Esophagus muscularis mucosa (tissue), 4 donors: ENCODE data around the gene TAGLN. TPM values are rescaled to one million over a fixed set of nuclear protein-coding genes. Genes with fewer than 3 reads are reported as not detected.
A peak's percentile ranks its signal among the peaks of the same experiment; 100 is the strongest.

ENCODE experiments used
- DNase-seq: peaks from one replicate; pipeline ENCODE4 v3.0.0-alpha.2; 2017; ENCODE audit errors: extremely low spot score
- H3K27ac ChIP-seq, 4 donors: fragments of 200-600 bp; sonication (generic); replicated peaks in 1 of 4; 1 replicate in 3 of 4; 2 replicates in 1 of 4; pipeline ENCODE4 v1.5.1; 2016 to 2019; ENCODE audit warnings: mild to moderate bottlenecking in 1 of 4
- H3K27me3 ChIP-seq, 4 donors: fragments of 200-600 bp; sonication (generic); one replicate each; pipeline versions ENCODE4 v1.5.1 to v1.6.0; 2016 to 2019
- H3K36me3 ChIP-seq, 4 donors: fragments of 200-600 bp; sonication (generic); one replicate each; pipeline ENCODE4 v1.5.1; 2016 to 2019
- H3K4me1 ChIP-seq, 4 donors: fragments of 200-600 bp; sonication (generic); one replicate each; pipeline ENCODE4 v1.5.1; 2016 to 2019
- H3K4me3 ChIP-seq, 4 donors: fragments of 200-600 bp; sonication (generic); 1 replicate in 2 of 4; 2 replicates in 2 of 4; pipeline ENCODE4 v1.5.1; 2016 to 2019; ENCODE audit warnings: mild to moderate bottlenecking in 4 of 4, moderate library complexity in 1 of 4
- H3K9me3 ChIP-seq, 4 donors: fragments of 200-600 bp; sonication (generic); 1 replicate in 3 of 4; 2 replicates in 1 of 4; pipeline ENCODE4 v1.5.1; 2016 to 2019
- EP300 ChIP-seq: sonication (generic); formaldehyde crosslinking; IDR thresholded peaks from one replicate; pipeline ENCODE4 v1.6.1; 2017; ENCODE audit warnings: antibody characterized with exemption
- POLR2A ChIP-seq: fragments of 450-650 bp; IDR thresholded peaks from one replicate; pipeline ENCODE4 v1.6.1; 2017; ENCODE audit warnings: antibody characterized with exemption, moderate library complexity, mild to moderate bottlenecking, low read depth
- POLR2AphosphoS5 ChIP-seq, 2 donors: sonication (generic); formaldehyde crosslinking; IDR thresholded peaks; one replicate each; pipeline ENCODE4 v1.6.1; 2017; ENCODE audit warnings: antibody characterized with exemption in 2 of 2
- WGBS: methylation state at CpG from one replicate; pipeline ENCODE4 v1.1.5; 2018; 5-methylcytosine and 5-hydroxymethylcytosine counted together
- intact Hi-C: fragments of 100-400 bp; cut with DNase I; formaldehyde crosslinking; loops from one replicate; pipeline ENCODE4 v1.15.1; 2023
- total RNA-seq, 4 donors: library from RNA; depleted of rRNA; stranded (reverse); fragments of >200 nt; gene quantifications; one replicate each; pipeline versions ENCODE4 v1.1.0 to v1.2.1, GENCODE V29; 2016
- TF ChIP-seq, protein P1 (sequence below), 3 experiments: fragments of 200-600 bp in 2 of 3; fragments of 450-650 bp in 1 of 3; sonication (generic) in 2 of 3; IDR thresholded peaks; one replicate each; pipeline ENCODE4 v1.5.1; 2017 to 2019; ENCODE audit warnings: antibody characterized with exemption in 3 of 3, mild to moderate bottlenecking in 2 of 3, moderate library complexity in 1 of 3

Gene TAGLN
- total RNA-seq, 4 donors from 2014 or later = 12,513 to 19,293 (median 14,679) TPM

DNA sequence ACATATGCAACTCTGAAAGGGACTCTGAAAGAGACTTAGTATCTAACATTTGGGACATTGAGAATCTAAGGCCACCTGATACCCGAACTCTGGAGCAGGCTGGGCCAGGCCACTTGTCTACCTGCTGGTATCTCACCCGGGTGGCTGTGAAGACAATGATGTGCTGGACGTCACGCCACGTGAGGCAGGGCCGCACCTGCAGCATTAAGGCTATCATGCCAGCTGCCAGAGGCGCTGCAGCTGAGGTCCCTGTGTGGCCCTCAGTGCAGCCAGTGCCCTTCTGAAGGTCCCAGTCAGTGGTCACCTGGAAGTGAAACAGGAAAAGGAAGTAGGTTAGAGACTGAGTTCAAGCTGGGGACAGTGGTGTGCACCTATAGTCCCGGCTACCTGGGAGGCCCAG, 20.3 kb downstream of the TAGLN start:
- DNase-seq = no peak
- 87% methylated on average over 8 of the region's 8 CpGs for WGBS
- Histone ChIP-seq H3K27me3 (no peaks in the 10 kb centered on the region), H3K4me1 (peaks cover 53 to 92% (median 88%) of the 10 kb centered on the region in 4 donors), H3K9me3 (no peaks in the 10 kb centered on the region), H3K4me3 (no peak overlapping the region), H3K36me3 (peaks cover 0 to 85% (median 49%) of the 10 kb centered on the region in 4 donors), H3K27ac (peak overlapping the region; percentile 84 to 95 (median 94))
- TF ChIP-seq POLR2A (no peak), EP300 (no peak), POLR2AphosphoS5 (IDR thresholded peaks at IDR 0.05) (peak in 1 of 2 donors; percentile 4)
- intact Hi-C loops = no loop called here

DNA sequence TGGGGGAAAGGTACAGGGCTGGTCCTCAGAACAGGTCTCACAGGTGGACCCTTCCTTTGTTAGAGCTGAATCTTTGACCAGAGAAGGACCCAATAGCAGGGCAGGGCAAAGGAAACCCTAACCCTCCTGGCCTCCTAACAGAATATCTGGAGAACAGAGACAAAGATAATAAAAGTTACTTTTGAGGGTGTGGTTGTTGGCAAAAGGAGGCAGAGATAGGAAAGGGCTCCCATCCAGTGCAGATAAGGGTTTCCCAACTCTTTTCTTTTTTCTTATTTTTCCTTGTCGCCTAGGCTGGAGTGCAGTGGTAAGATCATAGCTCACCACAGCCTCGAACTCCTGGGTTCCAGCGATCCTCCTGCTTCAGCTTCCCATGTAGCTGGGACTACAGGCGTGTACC, 20.8 kb downstream of the TAGLN start:
- Histone ChIP-seq H3K27ac (peak overlapping the region; percentile 84 to 95 (median 94)), H3K36me3 (peaks cover 0 to 83% (median 46%) of the 10 kb centered on the region in 4 donors), H3K9me3 (no peaks in the 10 kb centered on the region), H3K4me1 (peaks cover 53 to 94% (median 94%) of the 10 kb centered on the region in 4 donors), H3K4me3 (no peak overlapping the region), H3K27me3 (no peaks in the 10 kb centered on the region)
- intact Hi-C loops = no loop called here
- 85% methylated on average over 4 of the region's 4 CpGs for WGBS
- no peak for DNase-seq
- TF ChIP-seq EP300 = no peak
- TF ChIP-seq, protein P1, sequence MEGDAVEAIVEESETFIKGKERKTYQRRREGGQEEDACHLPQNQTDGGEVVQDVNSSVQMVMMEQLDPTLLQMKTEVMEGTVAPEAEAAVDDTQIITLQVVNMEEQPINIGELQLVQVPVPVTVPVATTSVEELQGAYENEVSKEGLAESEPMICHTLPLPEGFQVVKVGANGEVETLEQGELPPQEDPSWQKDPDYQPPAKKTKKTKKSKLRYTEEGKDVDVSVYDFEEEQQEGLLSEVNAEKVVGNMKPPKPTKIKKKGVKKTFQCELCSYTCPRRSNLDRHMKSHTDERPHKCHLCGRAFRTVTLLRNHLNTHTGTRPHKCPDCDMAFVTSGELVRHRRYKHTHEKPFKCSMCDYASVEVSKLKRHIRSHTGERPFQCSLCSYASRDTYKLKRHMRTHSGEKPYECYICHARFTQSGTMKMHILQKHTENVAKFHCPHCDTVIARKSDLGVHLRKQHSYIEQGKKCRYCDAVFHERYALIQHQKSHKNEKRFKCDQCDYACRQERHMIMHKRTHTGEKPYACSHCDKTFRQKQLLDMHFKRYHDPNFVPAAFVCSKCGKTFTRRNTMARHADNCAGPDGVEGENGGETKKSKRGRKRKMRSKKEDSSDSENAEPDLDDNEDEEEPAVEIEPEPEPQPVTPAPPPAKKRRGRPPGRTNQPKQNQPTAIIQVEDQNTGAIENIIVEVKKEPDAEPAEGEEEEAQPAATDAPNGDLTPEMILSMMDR (IDR thresholded peaks at IDR 0.05) = no peak
- TF ChIP-seq POLR2AphosphoS5 (IDR thresholded peaks at IDR 0.05) = no peak
- TF ChIP-seq POLR2A = no peak

GRCh38 chr11:117220568-117220967, 21.4 kb downstream of the TAGLN start:
- intact Hi-C loops = no loop called here
- no peak for DNase-seq
- H3K9me3 ChIP-seq = no peaks in the 10 kb centered on the region
- peak overlapping the region; percentile 84 to 95 (median 94) for H3K27ac ChIP-seq
- H3K36me3 ChIP-seq = peaks cover 0 to 84% (median 48%) of the 10 kb centered on the region in 4 donors
- H3K27me3 ChIP-seq = no peaks in the 10 kb centered on the region
- peaks cover 53 to 100% (median 99%) of the 10 kb centered on the region in 4 donors for H3K4me1 ChIP-seq
- H3K4me3 ChIP-seq = peak overlapping the region in 3 of 4 donors; percentile 19 to 20 (median 19)
- WGBS = 45% methylated on average over 6 of the region's 9 CpGs
- TF ChIP-seq EP300 = peak; percentile 7
- TF ChIP-seq POLR2AphosphoS5 (IDR thresholded peaks at IDR 0.05) = peak; percentile 82 to 84
- no peak for TF ChIP-seq POLR2A

- WGBS = 29% methylated on average over 7 of the region's 7 CpGs
These were observed 22.0 kb downstream of the TAGLN start for GRCh38 chr11:117220999-117221774.

GRCh38 chr11:117221775-117222517, 22.8 kb downstream of the TAGLN start:
- intact Hi-C loops = no loop called here
- Histone ChIP-seq H3K9me3 (no peaks in the 10 kb centered on the region), H3K36me3 (peaks cover 3 to 80% (median 50%) of the 10 kb centered on the region in 4 donors), H3K27ac (peak overlapping the region; percentile 84 to 95 (median 94)), H3K27me3 (no peaks in the 10 kb centered on the region), H3K4me1 (peaks cover 49 to 99% (median 97%) of the 10 kb centered on the region in 4 donors), H3K4me3 (peak overlapping the region in 3 of 4 donors; percentile 4 to 19 (median 17))
- WGBS = 25% methylated on average over 7 of the region's 7 CpGs
- TF ChIP-seq POLR2A (no peak), POLR2AphosphoS5 (IDR thresholded peaks at IDR 0.05) (peak; percentile 43 to 77), EP300 (no peak)
- TF ChIP-seq, protein P1 (IDR thresholded peaks at IDR 0.05) = peak in 1 of 3 experiments; percentile 18
- DNase-seq = no peak

More at GRCh38 chr11:117220999-117221774, 22.0 kb downstream of the TAGLN start:
- no peaks in the 10 kb centered on the region for H3K27me3 ChIP-seq
- TF ChIP-seq POLR2AphosphoS5 (IDR thresholded peaks at IDR 0.05) (peak; percentile 5 to 6), POLR2A (no peak), EP300 (peak; percentile 69)
- TF ChIP-seq, protein P1 (IDR thresholded peaks at IDR 0.05) = no peak
- H3K27ac ChIP-seq = peak overlapping the region; percentile 84 to 95 (median 94)
- DNase-seq = no peak
- intact Hi-C loops = no loop called here
- H3K4me3 ChIP-seq = peak overlapping the region; percentile 4 to 20 (median 19)
- no peaks in the 10 kb centered on the region for H3K9me3 ChIP-seq
- H3K36me3 ChIP-seq = peaks cover 0 to 83% (median 48%) of the 10 kb centered on the region in 4 donors
- H3K4me1 ChIP-seq = peaks cover 53 to 100% (median 100%) of the 10 kb centered on the region in 4 donors
